HG03097 (cell line): Measurements from ENCODE around the gene EIF2D.

Experiments
- ATAC-seq: cut with Tn5 transposase; IDR thresholded peaks from one replicate; pipeline ENCODE4 v1.9.1; 2021; ENCODE audit not compliant: unreplicated experiment, low FRiP score

Gene EIF2D

GRCh38 chr1:206573319-206573718 lies 38.9 kb downstream of the EIF2D start:
- ATAC-seq: no peak

- ATAC-seq: no peak
Measured at GRCh38 chr1:206572835-206573234, 39.4 kb downstream of the EIF2D start.

GRCh38 chr1:206570529-206570928 lies 41.7 kb downstream of the EIF2D start:
- no peak for ATAC-seq

GRCh38 chr1:206569556-206569955 lies 42.7 kb downstream of the EIF2D start:
- no peak for ATAC-seq

GRCh38 chr1:206568779-206569352 lies 43.4 kb downstream of the EIF2D start:
- ATAC-seq: no peak

- ATAC-seq: no peak
Measured at GRCh38 chr1:206568256-206568655, 44.0 kb downstream of the EIF2D start.

- ATAC-seq: no peak
Measured at GRCh38 chr1:206566999-206567398, 45.3 kb downstream of the EIF2D start.

GRCh38 chr1:206565995-206566394 lies 46.3 kb downstream of the EIF2D start:
- ATAC-seq: no peak

GRCh38 chr1:206563367-206564207 lies 48.7 kb downstream of the EIF2D start:
- ATAC-seq: peak; percentile 10

- no peak for ATAC-seq
Measured at GRCh38 chr1:206560007-206560716, 52.1 kb downstream of the EIF2D start.

GRCh38 chr1:206559672-206559995 lies 52.6 kb downstream of the EIF2D start:
- no peak for ATAC-seq

GRCh38 chr1:206558794-206559671 lies 53.2 kb downstream of the EIF2D start:
- no peak for ATAC-seq

GRCh38 chr1:206557636-206558473 lies 54.4 kb downstream of the EIF2D start:
- no peak for ATAC-seq

GRCh38 chr1:206556750-206557635 lies 55.3 kb downstream of the EIF2D start:
- ATAC-seq: peak; percentile 42

GRCh38 chr1:206556047-206556749 lies 56.1 kb downstream of the EIF2D start:
- ATAC-seq: no peak

GRCh38 chr1:206555473-206555935 lies 56.8 kb downstream of the EIF2D start:
- no peak for ATAC-seq

GRCh38 chr1:206554701-206555472 lies 57.4 kb downstream of the EIF2D start:
- ATAC-seq: no peak
